ENCODE measurements around the gene RHOBTB3. TPM values are rescaled to one million over a fixed set of nuclear protein-coding genes. Genes with fewer than 3 reads are reported as not detected.
A peak's percentile ranks its signal among the peaks of the same experiment; 100 is the strongest.

The RHOBTB3 gene
- total RNA-seq, 1 experiment from 2014 or later, result 53.6 TPM

DNA sequence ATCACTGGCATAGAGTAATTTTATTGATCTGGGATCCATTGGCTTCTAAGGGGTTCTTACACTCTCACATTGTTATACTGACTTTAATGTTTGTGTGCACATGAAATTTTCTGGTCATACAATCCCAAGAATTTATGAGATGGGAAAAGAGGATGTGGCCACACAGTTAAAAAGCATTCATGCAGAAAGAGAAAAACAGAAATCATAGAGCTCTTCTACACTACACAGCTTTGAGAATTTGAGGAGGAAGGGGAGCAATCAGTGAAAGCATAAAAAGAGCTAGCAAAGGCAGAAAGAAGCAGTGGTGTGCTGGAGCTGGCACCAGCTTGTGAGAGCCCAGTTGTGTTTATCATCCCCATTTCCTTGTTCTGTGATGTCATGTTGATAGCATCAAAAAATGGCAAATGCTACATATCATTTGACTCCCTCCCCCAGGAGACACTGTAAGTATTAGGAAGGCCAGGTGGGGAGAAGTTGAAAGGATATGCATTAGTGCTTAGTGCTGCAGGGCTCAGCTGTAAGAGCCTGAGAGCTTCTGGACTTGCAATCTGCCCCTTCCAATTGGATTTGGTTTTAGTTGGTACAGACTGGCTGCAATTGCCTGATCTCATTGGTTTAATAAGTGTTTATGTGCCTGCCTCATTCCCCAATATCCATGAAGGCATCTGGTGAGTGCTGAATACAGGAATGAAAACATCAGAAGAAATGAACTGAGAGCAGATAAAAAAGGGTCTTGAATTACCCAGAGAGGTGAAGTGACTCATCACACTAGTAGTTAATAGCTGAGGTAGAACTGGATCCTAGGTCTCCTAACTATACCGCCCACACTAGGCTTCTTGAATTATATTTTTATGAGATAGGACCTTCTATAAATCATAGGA is 30.9 kb downstream of the RHOBTB3 start:
- peak; percentile 75 for DNase-seq (ENCODE audit: low read depth)

DNA sequence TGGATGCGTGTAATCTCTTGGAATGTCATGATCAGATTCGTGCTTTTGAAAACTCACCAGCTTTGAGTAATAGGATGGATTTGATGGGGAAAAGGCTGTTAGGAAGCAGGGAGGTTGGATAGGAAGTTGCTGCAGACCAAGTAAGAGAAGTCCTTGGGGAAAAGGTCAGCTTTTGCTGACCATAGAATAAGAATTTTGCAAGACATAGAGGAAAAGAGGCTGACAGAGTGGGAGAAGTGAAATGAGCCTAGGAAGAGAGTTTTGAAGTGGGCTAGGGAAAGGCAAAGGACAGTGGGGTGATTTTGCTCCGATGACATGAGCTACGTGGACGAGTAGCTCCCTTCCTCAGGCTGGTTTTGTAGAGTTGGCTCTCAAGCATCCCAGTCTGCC is 31.5 kb downstream of the RHOBTB3 start:
- no peak for DNase-seq (ENCODE audit: low read depth)

DNA sequence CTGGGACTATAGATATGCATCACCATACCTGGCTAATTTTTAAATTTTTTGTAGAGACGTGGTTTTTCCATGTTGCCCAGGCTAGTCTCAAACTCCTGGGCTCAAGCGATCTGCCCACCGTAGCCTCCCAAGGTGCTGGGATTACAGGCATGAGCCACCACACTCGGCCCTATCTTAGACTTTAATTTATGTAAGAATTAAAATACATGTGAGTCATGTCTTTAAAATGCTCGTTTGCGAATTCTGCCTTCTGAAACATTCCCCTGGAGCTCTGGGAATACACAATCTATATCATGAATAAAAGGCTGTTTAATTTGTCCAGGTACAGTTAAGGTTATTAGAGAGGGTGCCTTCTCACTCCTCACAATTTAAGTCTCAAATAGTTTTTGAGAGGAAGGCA is 32.8 kb downstream of the RHOBTB3 start:
- no peak for DNase-seq (ENCODE audit: low read depth)

DNA sequence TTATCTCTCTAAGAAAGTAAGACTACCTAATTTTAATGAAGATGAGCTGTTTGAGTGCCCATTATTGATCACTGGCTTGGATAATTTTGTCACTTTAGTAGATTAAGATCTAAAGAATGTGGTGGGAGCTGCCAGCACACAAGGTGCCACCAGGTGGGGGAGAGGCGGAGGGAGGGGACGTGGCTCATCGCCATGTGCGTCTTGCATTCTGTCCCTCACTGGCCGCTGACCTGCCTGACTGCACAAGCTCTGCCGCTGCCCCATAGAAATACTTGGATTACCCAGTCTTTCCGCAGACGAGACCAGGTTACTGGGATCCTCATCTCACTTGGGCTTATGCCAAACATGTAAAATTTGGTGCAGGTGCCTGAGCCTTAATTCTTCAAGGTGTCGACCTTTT is 37.6 kb downstream of the RHOBTB3 start:
- no peak for DNase-seq (ENCODE audit: low read depth)

DNA sequence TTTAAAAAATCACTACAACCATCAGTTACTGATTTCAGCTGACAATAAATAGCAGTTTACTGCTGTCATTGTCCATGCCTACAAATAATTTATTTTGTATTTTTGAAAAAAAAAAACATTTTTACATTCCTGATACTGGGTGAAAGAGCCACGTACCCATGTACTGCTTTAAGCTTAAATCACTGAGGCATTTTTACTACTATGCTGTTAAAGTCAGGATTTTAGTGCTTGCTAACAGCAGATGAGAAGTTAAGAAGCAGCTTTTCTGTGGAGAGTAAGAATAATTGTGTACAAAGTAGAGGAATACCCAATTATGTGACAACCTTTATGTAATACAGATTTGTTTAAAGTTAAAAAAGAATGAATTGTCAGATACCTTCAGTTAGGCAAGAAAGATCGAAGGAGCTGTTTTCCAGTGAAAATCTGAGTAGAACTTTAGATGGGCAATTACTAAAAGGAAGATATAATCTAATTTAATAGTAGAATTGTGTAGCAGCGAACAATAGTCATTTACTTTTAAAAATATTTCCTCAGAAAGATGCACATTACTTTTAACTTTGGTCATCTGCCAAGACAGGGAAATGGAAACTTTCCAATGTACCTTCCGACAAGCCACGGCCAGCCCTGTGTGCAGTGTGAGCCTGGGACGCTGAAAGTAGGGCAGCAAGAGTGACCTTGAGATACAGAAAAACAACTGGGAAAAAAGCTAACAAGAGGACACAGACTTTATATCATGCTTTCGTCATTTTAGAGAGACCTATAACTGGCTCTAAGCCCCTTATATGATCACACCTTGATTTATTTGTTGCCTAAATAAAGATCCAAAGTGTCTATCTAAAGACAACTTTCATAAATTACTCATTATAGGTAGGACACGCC is 39.9 kb downstream of the RHOBTB3 start:
- DNase-seq (ENCODE audit: low read depth), result no peak

DNA sequence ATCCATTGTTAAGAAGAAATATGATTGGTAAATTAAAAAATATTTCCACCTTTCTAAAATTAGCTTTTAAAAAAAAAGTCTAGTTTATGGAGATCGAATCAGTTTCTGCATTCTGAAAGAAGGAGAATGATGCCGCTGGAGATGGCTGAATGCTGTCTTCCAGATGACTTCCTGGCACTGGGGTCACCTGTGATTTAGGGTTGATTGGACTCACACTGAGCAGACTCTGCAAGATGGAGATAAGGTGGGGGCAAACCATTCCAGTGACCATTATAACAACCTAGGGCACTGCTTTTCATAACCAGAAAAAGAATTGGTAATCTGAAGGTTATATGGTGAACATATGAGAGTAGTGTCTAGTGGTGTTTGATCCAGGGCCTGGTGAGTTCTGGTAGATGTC is 40.8 kb downstream of the RHOBTB3 start:
- DNase-seq (ENCODE audit: low read depth), result no peak

DNA sequence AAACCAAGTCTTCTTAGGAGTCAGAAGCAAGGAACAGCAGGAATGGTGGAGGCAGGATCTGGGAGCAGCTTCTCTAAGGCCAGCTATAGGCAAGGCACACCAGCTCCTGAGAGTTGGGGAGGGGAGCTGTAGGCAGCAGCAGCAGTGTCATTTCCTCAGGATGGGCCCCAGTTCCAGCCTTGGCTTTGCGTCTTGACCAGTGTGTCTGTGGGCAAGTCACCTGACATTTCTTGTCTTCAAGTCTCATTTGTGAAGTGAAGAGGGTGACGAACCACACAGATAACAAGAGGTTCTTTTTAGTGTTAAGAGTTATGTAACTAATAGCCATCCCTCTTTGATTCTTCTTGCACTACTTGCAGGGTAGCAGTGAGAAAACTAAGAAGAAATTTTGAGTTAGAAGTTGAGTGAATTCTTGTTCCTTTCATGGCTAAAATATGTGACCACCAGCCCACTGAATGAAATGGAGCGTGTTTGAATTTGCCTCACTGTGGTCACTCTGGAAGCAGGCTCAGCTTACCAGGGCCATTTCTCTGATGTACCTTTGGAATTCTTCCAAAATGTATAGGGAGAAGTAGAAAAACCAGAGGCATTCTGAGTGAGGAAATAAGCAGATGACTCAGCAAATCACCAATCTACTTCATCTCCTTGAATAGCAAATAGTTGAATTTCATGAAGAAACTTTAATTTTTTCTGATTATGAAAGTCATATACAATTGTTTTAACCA is 42.4 kb downstream of the RHOBTB3 start:
- peak; percentile 81 for DNase-seq (ENCODE audit: low read depth)

DNA sequence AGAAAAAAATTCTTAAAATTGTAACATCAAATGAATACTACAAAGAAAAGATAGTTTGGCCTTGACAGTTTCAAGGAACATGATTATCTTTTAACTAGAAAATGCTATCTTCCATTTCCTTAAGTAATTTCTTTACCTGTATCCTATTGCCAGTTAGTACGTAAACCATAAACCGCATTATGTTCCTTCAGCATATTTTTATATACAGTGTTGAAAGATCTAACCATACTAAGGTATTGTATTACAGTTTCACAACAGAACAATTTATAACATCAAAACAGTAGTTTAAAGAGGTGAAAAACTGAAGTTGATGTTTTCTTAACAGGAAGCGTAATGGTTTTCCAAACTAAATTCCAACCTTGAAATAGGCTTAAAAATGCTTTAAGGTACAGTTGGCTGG is 46.3 kb downstream of the RHOBTB3 start:
- DNase-seq (ENCODE audit: low read depth), result no peak

DNA sequence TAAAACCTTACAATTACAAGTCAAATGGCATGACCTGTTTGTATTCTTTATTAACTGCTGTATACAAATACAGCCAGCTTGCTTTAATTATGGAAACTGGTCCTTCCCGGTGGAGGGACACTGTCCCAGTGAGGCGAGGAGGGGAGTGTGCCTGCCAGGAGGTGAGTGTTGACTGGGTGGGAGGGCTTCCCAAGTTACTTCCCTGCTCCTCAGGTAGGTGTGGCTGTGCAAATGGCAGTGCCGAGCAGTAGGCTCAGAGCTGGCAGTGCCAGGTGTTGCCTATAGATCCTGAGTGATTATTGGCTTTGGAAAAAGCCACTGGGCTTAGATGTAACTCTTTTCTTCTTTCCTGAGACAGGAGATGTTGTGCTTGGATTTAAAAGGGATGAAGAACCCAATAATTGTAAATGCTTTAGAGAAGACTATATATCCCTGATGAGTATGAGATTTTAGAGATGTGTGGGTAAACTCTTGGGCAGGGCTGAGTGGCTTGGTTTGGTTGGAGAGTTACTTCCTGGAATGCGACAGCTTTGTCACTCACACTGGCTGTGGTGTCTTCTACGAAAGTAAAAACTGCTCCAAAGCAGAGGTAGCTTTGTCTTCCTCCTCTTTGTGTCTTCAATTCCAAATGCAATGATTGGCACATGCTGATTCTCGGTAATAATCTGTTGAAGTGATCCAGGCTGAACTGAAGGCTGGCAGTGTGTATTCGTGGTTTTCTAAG is 47.7 kb downstream of the RHOBTB3 start:
- DNase-seq (ENCODE audit: low read depth), result no peak

DNA sequence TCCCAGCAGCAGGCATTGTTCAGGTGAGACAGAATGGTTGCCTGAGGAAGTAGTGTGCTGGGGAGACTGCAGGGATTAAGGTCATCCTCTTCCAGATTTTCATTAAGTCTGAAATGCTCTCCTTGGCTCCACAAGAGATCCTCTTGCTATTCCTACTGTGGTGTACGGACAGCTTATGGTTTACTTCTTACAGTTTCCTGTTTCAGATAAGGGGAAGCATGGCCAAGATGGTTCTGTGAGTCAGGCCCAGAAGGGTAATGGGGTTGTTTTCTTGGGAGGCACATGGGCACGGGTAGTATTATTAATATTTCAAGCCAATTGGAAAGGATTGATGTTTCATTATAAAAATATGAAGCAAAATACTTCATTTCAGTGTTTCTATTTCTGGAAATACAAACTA is 48.5 kb downstream of the RHOBTB3 start:
- DNase-seq (ENCODE audit: low read depth), result no peak

DNA sequence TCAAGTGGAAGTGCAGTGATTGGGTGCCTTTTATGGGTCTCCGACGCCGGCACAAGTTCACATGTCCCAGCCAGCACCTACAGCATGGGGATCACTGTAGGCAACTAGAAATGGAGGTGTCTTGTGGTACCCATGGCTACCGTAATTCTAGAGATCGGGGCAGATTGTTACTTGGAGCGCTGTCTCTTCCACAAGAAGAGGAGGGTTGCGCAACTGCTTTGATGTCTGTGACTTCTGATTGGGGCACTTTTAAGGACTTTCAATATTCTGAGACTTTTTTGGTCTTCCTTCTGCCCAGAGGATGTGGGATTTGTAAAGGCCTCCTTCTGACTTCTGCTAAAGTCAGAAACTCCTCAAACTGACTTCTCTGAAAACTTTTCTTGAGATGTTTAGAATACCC is 49.5 kb downstream of the RHOBTB3 start:
- no peak for DNase-seq (ENCODE audit: low read depth)

DNA sequence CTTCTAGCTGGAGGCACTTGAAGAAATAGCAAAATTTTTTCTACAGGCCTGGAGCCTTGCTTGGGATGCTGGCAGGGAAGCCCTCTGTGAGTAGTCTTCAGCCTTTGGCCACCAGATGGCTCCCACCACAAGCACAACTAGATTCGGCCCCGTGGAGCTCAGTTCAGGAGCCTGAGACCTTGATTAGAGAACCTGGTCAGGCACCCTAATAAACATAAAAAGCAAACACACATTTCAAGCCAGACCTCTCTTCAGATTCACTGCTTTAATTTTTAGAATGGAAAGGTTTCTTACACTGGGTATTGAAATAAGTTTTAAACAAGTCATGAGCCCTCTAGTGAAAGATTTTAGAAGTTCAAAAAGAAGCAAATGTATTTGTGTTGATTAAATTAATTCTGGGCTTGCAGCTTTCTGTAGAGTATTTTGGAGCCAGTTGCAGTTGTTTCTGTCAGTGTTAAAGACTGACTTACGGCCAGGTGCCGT is 50.0 kb downstream of the RHOBTB3 start:
- peak; percentile 75 for DNase-seq (ENCODE audit: low read depth)

DNA sequence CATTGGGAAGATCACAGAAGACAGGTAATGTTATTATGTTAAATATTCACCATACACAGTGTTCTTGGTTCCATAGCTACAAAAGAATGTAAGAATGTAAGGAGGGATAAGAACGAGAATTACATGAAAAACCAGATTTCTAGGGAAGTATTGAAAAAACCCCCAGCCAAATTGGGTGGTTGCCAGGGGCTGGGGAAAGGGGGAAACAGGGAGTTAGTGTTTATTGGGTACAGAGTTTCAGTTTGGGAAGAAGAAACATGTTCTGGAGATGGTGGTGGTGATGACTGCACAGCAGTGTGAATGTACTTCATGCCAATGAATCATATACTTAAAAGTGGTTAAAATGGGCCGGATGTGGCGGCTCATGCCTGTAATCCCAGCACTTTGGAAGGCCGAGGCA is 51.0 kb downstream of the RHOBTB3 start:
- DNase-seq (ENCODE audit: low read depth), result no peak

DNA sequence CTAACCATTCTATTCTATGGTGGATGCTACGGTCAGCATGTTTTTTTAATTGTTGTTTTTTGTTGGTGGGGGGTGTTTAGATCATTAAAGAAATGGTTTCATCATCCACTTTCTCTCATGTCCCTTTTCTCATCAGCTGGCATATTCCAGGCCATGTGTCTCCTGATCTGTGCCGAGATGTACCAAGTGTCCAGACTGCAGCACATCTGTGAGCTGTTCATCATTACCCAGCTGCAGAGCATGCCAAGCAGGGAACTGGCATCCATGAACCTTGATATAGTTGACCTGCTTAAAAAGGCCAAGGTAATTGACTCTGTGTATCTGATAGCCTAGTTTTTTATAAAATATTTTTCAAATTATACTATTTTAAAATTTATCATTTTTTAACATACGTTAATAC is 52.5 kb downstream of the RHOBTB3 start:
- no peak for DNase-seq (ENCODE audit: low read depth)

DNA sequence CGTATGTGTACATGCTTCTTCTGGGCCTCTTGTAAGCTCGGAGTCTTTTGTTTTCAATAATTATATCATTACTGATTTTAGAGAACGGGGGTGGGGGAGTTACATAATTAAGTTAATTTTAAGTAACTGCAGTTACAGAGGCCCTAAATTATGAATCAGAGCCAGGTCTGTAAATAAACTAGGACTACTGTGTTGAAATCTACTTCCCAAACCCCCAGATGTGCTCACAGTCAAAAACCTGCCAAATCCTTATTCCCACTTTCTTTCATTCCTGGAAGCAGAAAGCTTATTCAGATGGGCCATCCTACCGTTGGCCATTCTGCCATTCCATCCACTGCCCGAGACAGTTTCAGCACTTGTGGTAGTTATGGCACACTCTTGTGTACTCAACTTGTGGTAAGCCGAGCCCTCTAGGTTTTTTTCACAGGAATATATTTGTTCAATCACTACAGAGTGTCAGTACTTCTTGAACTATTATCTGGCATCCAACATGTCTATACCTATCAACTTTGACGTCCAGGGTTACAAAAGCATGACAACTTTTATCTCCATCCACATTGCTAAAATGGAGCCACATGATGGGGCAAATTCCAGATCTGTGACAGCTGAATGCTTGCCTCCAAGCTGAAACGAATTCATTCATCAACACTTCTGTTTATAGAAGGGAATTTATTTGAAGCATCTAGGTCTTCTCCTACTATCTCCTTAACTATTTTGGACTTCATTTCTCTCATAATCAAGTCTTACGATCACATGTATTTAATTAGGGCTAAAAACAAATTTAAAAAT is 53.6 kb downstream of the RHOBTB3 start:
- DNase-seq (ENCODE audit: low read depth), result no peak

DNA sequence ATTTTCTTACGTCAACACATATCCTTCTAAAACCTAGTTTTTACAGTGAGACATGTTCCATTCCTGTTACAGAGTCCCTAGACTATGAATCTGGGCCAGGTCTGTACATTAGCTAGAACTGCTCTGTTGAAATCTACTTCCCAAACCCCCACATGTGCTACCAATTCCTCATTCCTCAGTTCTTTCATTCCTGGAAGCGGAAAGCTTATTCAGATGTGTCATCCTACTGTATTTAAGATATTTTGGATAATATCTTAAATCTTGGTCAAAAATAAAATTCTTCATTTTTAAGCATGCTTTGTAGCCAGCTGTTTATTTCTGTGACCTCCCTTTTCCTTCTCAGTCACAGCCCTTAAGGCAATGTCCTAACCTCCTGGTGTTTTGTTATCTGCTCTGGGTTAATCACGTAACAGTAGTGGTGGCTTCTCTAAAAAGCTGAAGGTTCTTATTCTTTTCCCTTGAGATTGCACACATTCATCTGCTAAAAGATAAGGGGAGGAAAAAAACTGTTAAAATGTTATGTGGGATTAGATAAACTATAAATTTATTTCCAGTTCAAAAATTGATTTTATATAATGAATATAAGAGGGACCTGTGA is 55.8 kb downstream of the RHOBTB3 start:
- no peak for DNase-seq (ENCODE audit: low read depth)

DNA sequence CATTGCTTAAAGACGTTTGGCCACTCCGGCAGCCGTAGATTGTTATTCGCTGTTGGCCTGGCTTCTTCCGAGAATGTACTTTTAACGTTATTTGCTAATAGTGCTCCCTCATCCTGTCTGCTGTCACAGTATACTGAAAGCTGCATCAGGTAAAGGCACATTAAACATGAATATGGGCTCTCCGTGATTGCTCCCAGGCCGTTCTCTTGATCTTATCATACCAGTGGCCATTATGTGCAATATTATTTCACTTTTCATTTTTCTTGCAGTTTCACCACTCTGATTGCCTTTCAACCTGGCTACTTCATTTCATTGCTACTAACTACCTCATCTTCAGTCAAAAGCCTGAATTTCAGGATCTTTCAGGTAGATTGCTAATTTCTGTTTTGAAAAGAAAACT is 57.4 kb downstream of the RHOBTB3 start:
- no peak for DNase-seq (ENCODE audit: low read depth)

DNA sequence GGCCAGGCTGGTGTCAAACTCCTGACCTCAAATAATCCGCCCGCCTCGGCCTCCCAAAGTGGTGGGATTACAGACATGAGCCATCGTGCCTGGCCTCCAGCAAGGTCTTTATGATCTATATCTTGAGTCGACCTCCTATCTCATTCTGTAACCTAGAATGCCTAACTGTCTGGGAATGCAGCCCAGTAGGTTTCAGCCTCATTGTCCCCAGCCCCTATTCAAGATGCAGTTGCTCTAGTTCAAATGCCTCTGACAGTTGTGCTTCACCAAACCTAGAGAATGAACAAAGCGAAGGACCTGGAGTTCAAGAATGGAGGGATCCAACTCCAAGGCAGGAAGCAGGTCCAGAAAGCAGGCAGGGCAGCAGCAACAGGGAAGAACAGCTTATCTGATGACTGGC is 60.6 kb downstream of the RHOBTB3 start:
- DNase-seq (ENCODE audit: low read depth), result no peak

DNA sequence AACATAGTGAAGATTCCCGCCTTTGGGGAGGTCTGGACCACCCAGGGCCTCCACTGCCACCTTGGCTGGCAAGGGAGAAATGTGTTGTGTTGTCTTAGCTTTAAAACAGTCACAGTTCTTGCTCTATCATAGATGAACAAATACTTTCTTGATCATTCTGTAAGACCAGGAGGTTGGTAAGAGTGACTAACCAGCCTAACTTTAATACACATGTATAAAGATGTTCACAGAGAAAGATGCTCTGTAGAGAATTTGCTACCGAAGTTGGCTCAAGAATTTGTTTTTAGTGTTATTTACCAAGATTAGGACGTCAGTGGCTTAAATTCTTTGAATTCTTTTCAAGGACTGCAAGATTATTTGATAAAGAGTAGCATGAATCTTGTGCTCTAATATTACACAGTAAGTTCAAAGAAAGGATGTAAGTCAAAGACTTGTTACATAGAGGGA is 63.0 kb downstream of the RHOBTB3 start:
- DNase-seq (ENCODE audit: low read depth), result no peak

DNA sequence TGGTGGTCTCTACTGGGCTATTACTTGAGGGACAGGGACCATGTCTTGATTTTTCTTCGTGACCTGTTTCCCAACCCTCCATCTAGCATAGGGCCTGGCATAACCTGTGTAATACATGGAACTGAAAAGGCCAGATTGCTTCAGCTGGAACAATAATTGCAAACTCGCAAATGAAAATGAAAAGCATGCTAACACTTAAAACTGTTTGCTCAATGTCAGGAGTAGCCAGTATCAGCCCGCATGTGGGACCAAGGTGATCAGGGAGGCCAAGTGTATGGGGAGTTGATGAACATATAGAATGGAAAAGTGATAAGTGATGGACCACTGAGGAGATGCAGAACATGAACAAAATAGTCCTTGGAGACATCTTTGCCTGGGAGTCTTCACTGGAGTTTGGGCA is 66.2 kb downstream of the RHOBTB3 start:
- no peak for DNase-seq (ENCODE audit: low read depth)

All from HT1080 (cell line).